ENCODE results near the gene POC1A. TPM values are rescaled to one million over a fixed set of nuclear protein-coding genes. Genes with fewer than 3 reads are reported as not detected.

The POC1A gene
- total and polyA plus RNA-seq, 2 donors (not counting 1 experiment from before 2014, with no cell fraction given): 1.7 to 2.8 TPM

- Mint-ChIP-seq H3K4me1 (peaks cover 8% of the 10 kb centered on the region), H3K27me3 (no peaks in the 10 kb centered on the region), H3K27ac (no peak overlapping the region), H3K9me3 (ENCODE audit: insufficient read depth) (no peaks in the 10 kb centered on the region), H3K4me3 (no peak overlapping the region)
- Histone ChIP-seq H3K79me2 (ENCODE audit: control insufficient read depth, insufficient read depth, low read length) (no peaks in the 10 kb centered on the region), H3K27me3 (replicated peaks in 1 of 4; ENCODE audit: control extremely low read depth in 1 of 4, control insufficient read depth in 3 of 4, insufficient read depth in 4 of 4, low read length in 3 of 4) (no peaks in the 10 kb centered on the region), H3K36me3 (replicated peaks in 1 of 2; ENCODE audit: control extremely low read depth in 1 of 2, control insufficient read depth in 1 of 2, extremely low read depth in 1 of 2, insufficient read depth in 2 of 2, low read length in 1 of 2) (peaks cover 0 to 13% of the 10 kb centered on the region in 2 experiments), H4K20me1 (ENCODE audit: control insufficient read depth, insufficient read depth, low read length, poor library complexity, severe bottlenecking) (no peaks in the 10 kb centered on the region), H3K9me3 (ENCODE audit: control extremely low read depth in 1 of 3, control insufficient read depth in 2 of 3, insufficient read depth in 1 of 3, low read length in 2 of 3) (no peaks in the 10 kb centered on the region), H3K4me2 (replicated peaks; ENCODE audit: low read depth, low read length, poor library complexity, severe bottlenecking) (no peak overlapping the region), H2AFZ (ENCODE audit: insufficient read depth, low read depth, low read length, poor library complexity, severe bottlenecking) (no peak overlapping the region), H3K27ac (ENCODE audit: low read length in 2 of 2) (no peak overlapping the region), H3K9ac (ENCODE audit: low read length) (no peak overlapping the region), H3K4me3 (ENCODE audit: control extremely low read depth in 1 of 5, extremely low read depth in 1 of 5, insufficient read depth in 1 of 5, low read depth in 2 of 5, low read length in 4 of 5) (no peak overlapping the region), H3K4me1 (ENCODE audit: control insufficient read depth in 2 of 2, insufficient read depth in 2 of 2, low read length in 2 of 2) (peaks cover 12 to 14% of the 10 kb centered on the region in 2 donors)
- WGBS (ENCODE audit: insufficient coverage): 96% methylated on average over 15 of the region's 20 CpGs
- CTCF ChIA-PET: no interaction called here
- no peak for DNase-seq
- TF ChIP-seq CTCF (IDR thresholded peaks at IDR 0.05) (no peak), EZH2 (IDR thresholded peaks at IDR 0.05; ENCODE audit: borderline replicate concordance, insufficient read depth, low read depth, low read length, poor library complexity, severe bottlenecking) (no peak)
- ATAC-seq (ENCODE audit: low read depth): no peak
- intact Hi-C loops (cut with micrococcal nuclease): no loop called here
- POLR2A ChIA-PET: no interaction called here
Measured at GRCh38 chr3:52047295-52047960, 106.8 kb downstream of the POC1A start.

GRCh38 chr3:52046902-52047239 is 107.4 kb downstream of the POC1A start:
- no peak overlapping the region for H3K9ac ChIP-seq (ENCODE audit: low read length)

More at GRCh38 chr3:52046902-52047239, 107.4 kb downstream of the POC1A start:
- Mint-ChIP-seq H3K27ac (no peak overlapping the region), H3K27me3 (no peaks in the 10 kb centered on the region), H3K4me1 (peaks cover 3% of the 10 kb centered on the region), H3K4me3 (no peak overlapping the region), H3K9me3 (ENCODE audit: insufficient read depth) (no peaks in the 10 kb centered on the region)
- TF ChIP-seq CTCF (IDR thresholded peaks at IDR 0.05) (no peak), EZH2 (IDR thresholded peaks at IDR 0.05; ENCODE audit: borderline replicate concordance, insufficient read depth, low read depth, low read length, poor library complexity, severe bottlenecking) (no peak)
- ChIA-PET CTCF (no interaction called here), POLR2A (no interaction called here)
- DNase-seq (no peak), ATAC-seq (ENCODE audit: low read depth) (no peak)
- H3K79me2 ChIP-seq (ENCODE audit: control insufficient read depth, insufficient read depth, low read length): no peaks in the 10 kb centered on the region
- H3K4me3 ChIP-seq (ENCODE audit: control extremely low read depth in 1 of 5, extremely low read depth in 1 of 5, insufficient read depth in 1 of 5, low read depth in 2 of 5, low read length in 4 of 5): no peak overlapping the region
- no peak overlapping the region for H3K27ac ChIP-seq (ENCODE audit: low read length in 2 of 2)
- intact Hi-C loops (cut with micrococcal nuclease): no loop called here
- no peak overlapping the region for H2AFZ ChIP-seq (ENCODE audit: insufficient read depth, low read depth, low read length, poor library complexity, severe bottlenecking)
- no peaks in the 10 kb centered on the region for H4K20me1 ChIP-seq (ENCODE audit: control insufficient read depth, insufficient read depth, low read length, poor library complexity, severe bottlenecking)
- H3K9me3 ChIP-seq (ENCODE audit: control extremely low read depth in 1 of 3, control insufficient read depth in 2 of 3, insufficient read depth in 1 of 3, low read length in 2 of 3): no peaks in the 10 kb centered on the region
- 95% methylated on average over 7 of the region's 7 CpGs for WGBS (ENCODE audit: insufficient coverage)
- H3K36me3 ChIP-seq (replicated peaks in 1 of 2; ENCODE audit: control extremely low read depth in 1 of 2, control insufficient read depth in 1 of 2, extremely low read depth in 1 of 2, insufficient read depth in 2 of 2, low read length in 1 of 2): peaks cover 0 to 13% of the 10 kb centered on the region in 2 experiments
- H3K4me2 ChIP-seq (replicated peaks; ENCODE audit: low read depth, low read length, poor library complexity, severe bottlenecking): no peak overlapping the region
- H3K4me1 ChIP-seq (ENCODE audit: control insufficient read depth in 2 of 2, insufficient read depth in 2 of 2, low read length in 2 of 2): peaks cover 7 to 9% of the 10 kb centered on the region in 2 donors
- H3K27me3 ChIP-seq (replicated peaks in 1 of 4; ENCODE audit: control extremely low read depth in 1 of 4, control insufficient read depth in 3 of 4, insufficient read depth in 4 of 4, low read length in 3 of 4): no peaks in the 10 kb centered on the region
